ENCODE measurements around the gene USP33. TPM values are rescaled to one million over a fixed set of nuclear protein-coding genes. Genes with fewer than 3 reads are reported as not detected.

USP33 gene
- total and polyA plus RNA-seq, 2 of the 8 experiments (the other 6 are each of a cell fraction or from before 2014, with no cell fraction given), result 20.0 to 55.5 TPM

DNA sequence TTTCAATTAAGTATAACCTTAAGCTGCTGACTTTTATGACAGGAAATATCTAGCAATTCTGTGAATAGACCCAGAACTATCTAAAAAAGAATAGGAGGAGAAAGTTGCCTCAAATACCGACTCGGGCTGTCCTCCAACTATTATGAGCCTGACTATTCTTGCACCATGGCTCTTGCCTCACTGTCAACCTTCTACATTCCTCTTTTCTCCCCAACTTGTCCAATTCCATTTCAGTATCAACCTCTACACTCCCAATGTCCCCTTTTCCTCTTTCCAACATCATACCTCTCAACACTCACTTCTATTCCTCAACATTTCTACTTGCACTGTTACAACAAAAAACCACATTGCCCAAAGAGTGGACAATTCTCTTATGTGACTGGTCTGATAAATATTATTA lies 79.5 kb downstream of the USP33 start:
- Histone ChIP-seq H3K36me3 (ENCODE audit: control insufficient read depth in 2 of 4, insufficient read depth in 4 of 4, low read length in 3 of 4) (no peaks in the 10 kb centered on the region; a peak in 1 of 8 replicates), H3K4ac (replicated peaks; ENCODE audit: insufficient read length, low read depth, low read length) (no peak overlapping the region), H2BK15ac (ENCODE audit: low read length) (no peak overlapping the region), H3K23me2 (ENCODE audit: low read depth, low read length) (peaks cover 4% of the 10 kb centered on the region), H3K14ac (ENCODE audit: insufficient read length) (no peak overlapping the region), H3K4me2 (ENCODE audit: insufficient read depth in 1 of 2, low read depth in 2 of 2, low read length in 2 of 2) (peak overlapping the region in 1 of 2 experiments; percentile 86; a peak in 1 of 4 replicates), H3K27me3 (replicated peaks in 1 of 4; ENCODE audit: control insufficient read depth in 3 of 4, extremely low read depth in 1 of 4, insufficient read depth in 3 of 4, low read length in 3 of 4) (no peaks in the 10 kb centered on the region), H4K5ac (ENCODE audit: insufficient read length, low read depth, low read length) (no peak overlapping the region), H3K79me2 (ENCODE audit: control insufficient read depth in 1 of 2, insufficient read depth in 2 of 2, low read length in 2 of 2) (peaks cover 18 to 71% of the 10 kb centered on the region in 2 experiments), H3K4me3 (ENCODE audit: extremely low read depth in 1 of 4, insufficient read depth in 2 of 4, low read depth in 3 of 4, low read length in 4 of 4) (no peak overlapping the region), H2BK120ac (replicated peaks; ENCODE audit: low read depth, low read length) (no peak overlapping the region), H3K23ac (ENCODE audit: insufficient read length) (no peak overlapping the region), H2AFZ (ENCODE audit: low read length) (no peak overlapping the region), H3K56ac (replicated peaks; ENCODE audit: insufficient read length, low read depth, low read length) (no peak overlapping the region), H4K8ac (ENCODE audit: extremely low read depth, insufficient read depth, low read length) (no peak overlapping the region), H2AK5ac (ENCODE audit: low read depth, low read length) (no peak overlapping the region), H2BK12ac (ENCODE audit: low read depth, low read length) (no peak overlapping the region), H3K27ac (ENCODE audit: low read depth, low read length) (no peak overlapping the region), H3K18ac (ENCODE audit: extremely low read depth, low read length) (no peak overlapping the region), H3K9ac (replicated peaks in 1 of 4; ENCODE audit: extremely low read depth in 1 of 4, low read depth in 3 of 4, low read length in 3 of 4) (peak overlapping the region in 1 of 4 experiments; percentile 43; a peak in 2 of 7 replicates), H3K4me1 (replicated peaks in 1 of 4; ENCODE audit: control insufficient read depth in 3 of 4, insufficient read depth in 4 of 4, low read length in 3 of 4) (no peaks in the 10 kb centered on the region; a peak in 3 of 7 replicates), H4K91ac (replicated peaks; ENCODE audit: insufficient read length, low read length) (no peak overlapping the region), H3K9me3 (ENCODE audit: insufficient read depth in 2 of 2, low read depth in 1 of 2, low read length in 1 of 2) (no peaks in the 10 kb centered on the region), H4K20me1 (replicated peaks in 1 of 2; ENCODE audit: control insufficient read depth in 1 of 2, insufficient read depth in 2 of 2, low read length in 2 of 2) (peaks cover 4 to 6% of the 10 kb centered on the region in 2 experiments), H2BK5ac (ENCODE audit: low read depth, low read length) (no peak overlapping the region), H3K79me1 (ENCODE audit: low read depth, low read length) (no peaks in the 10 kb centered on the region; the same call in none of the 2 replicates), H2BK20ac (ENCODE audit: low read length) (no peak overlapping the region)
- no peak for FAIRE-seq
- ChIA-PET POLR2A (ENCODE audit: partially characterized antibody) (interaction anchor here (1.6 kb wide), 1 partner anchor 10 kb away, joined by 7 read pairs; no protein-coding TSS in a partner anchor), CTCF (ENCODE audit: partially characterized antibody) (no interaction called here)
- DNase-seq (ENCODE audit: low read depth in 1 of 2, low spot score in 2 of 2), result no peak
- 95% methylated on average over 2 of the region's 2 CpGs; no CpG with 5 or more reads in 1 of the 2 experiments for WGBS, 2 experiments (ENCODE audit: extremely low coverage in 1 of 2, insufficient coverage in 1 of 2, insufficient read length in 1 of 2, insufficient replicate concordance in 2 of 2, low coverage in 1 of 2, low lambda C conversion rate in 2 of 2, missing lambda C conversion rate in 1 of 2)
- TF ChIP-seq SRF (IDR thresholded peaks at IDR 0.05; ENCODE audit: low read depth, low read length), result no peak
- TF ChIP-seq CREB1 (IDR thresholded peaks at IDR 0.05), result no peak
- no peak for TF ChIP-seq TCF12 (IDR thresholded peaks at IDR 0.05; ENCODE audit: low read depth, low read length)
- no peak for TF ChIP-seq BCL11A (IDR thresholded peaks at IDR 0.05; ENCODE audit: low read depth in 2 of 2, low read length in 2 of 2)
- TF ChIP-seq NANOG (IDR thresholded peaks at IDR 0.05; ENCODE audit: insufficient read depth, low read depth, low read length, poor library complexity, severe bottlenecking), result no peak
- no peak for TF ChIP-seq NRF1 (IDR thresholded peaks at IDR 0.05; ENCODE audit: low read depth, low read length)
- TF ChIP-seq, protein P1, sequence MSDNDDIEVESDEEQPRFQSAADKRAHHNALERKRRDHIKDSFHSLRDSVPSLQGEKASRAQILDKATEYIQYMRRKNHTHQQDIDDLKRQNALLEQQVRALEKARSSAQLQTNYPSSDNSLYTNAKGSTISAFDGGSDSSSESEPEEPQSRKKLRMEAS (IDR thresholded peaks at IDR 0.05), result no peak
- TF ChIP-seq CBX5 (IDR thresholded peaks at IDR 0.05; ENCODE audit: low read depth, low read length), result no peak

Data from H1 (cell line).